Neutrophil (primary cell): ENCODE results near the gene KRT35.

Experiments used
- H3K27ac ChIP-seq: fragments of 200-600 bp; sonication (generic); 2 replicates; pipeline ENCODE4 v1.5.1; 2016; ENCODE audit warnings: mild to moderate bottlenecking, moderate library complexity
- H3K27me3 ChIP-seq: fragments of 200-600 bp; sonication (generic); 2 replicates; pipeline ENCODE4 v1.6.0; 2016; ENCODE audit warnings: mild to moderate bottlenecking
- H3K36me3 ChIP-seq: fragments of 200-600 bp; sonication (generic); 2 replicates; pipeline ENCODE4 v1.5.1; 2017
- H3K4me1 ChIP-seq, 2 experiments: fragments of 200-600 bp in 1 of 2; sonication (generic) in 1 of 2; 1 replicate in 1 of 2; 2 replicates in 1 of 2; pipeline versions ENCODE4 v1.5.1 to v1.6.1; 2013 to 2016; ENCODE audit warnings: low read depth in 1 of 2, low read length in 1 of 2, mild to moderate bottlenecking in 1 of 2, moderate library complexity in 1 of 2; ENCODE audit not compliant: control insufficient read depth in 1 of 2, insufficient read depth in 1 of 2
- H3K4me3 ChIP-seq, 2 experiments: fragments of 200-600 bp in 1 of 2; sonication (generic) in 1 of 2; 1 replicate in 1 of 2; 2 replicates in 1 of 2; pipeline ENCODE4 v1.5.1; 2013 to 2016; ENCODE audit warnings: low read depth in 1 of 2, low read length in 1 of 2, mild to moderate bottlenecking in 1 of 2, moderate library complexity in 1 of 2
- H3K9me3 ChIP-seq: fragments of 200-600 bp; sonication (generic); 2 replicates; pipeline ENCODE4 v1.5.1; 2016
- TF ChIP-seq, protein P1 (sequence below): fragments of 200-600 bp; sonication (generic); IDR thresholded peaks from 2 replicates; pipeline ENCODE4 v1.5.1; 2016; ENCODE audit warnings: antibody characterized with exemption

The KRT35 gene

DNA sequence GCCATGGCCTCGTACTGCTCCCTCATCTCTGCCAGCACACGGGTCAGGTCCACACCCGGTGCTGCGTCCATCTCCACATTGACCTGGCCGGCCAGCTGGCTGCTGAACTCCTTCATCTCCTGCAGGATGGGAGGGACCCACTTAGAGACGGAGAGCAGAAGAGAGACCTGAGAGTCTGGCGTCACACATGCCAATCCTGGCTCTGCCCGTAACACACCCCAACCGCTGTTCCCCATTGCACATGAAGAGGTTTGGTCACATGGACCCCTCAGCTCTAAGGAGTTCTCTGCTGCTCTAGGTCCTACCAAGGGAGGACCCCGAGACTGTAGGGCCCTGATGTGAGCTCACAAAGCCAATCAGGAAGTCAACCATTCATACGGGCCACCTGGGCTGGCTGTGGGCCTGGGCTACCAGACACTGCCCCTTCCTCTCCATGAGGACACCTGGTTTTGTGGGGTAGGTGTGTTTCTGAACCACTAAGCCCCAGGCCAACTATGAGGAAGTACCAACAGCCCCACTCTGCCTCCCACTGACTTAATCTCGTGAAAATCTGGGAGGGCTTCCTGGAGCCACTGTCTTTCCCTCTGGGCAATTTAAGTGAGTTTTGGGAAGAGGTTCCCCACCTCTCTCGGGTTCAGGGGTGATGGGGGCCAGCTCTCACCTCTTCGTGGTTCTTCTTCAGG, 35.3 kb upstream of the KRT35 start:
- TF ChIP-seq, protein P1, sequence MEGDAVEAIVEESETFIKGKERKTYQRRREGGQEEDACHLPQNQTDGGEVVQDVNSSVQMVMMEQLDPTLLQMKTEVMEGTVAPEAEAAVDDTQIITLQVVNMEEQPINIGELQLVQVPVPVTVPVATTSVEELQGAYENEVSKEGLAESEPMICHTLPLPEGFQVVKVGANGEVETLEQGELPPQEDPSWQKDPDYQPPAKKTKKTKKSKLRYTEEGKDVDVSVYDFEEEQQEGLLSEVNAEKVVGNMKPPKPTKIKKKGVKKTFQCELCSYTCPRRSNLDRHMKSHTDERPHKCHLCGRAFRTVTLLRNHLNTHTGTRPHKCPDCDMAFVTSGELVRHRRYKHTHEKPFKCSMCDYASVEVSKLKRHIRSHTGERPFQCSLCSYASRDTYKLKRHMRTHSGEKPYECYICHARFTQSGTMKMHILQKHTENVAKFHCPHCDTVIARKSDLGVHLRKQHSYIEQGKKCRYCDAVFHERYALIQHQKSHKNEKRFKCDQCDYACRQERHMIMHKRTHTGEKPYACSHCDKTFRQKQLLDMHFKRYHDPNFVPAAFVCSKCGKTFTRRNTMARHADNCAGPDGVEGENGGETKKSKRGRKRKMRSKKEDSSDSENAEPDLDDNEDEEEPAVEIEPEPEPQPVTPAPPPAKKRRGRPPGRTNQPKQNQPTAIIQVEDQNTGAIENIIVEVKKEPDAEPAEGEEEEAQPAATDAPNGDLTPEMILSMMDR = no peak
- Histone ChIP-seq H3K27ac (no peak overlapping the region), H3K27me3 (peaks cover 5% of the 10 kb centered on the region), H3K9me3 (no peaks in the 10 kb centered on the region), H3K4me3 (no peak overlapping the region), H3K4me1 (peaks cover 17 to 26% of the 10 kb centered on the region in 2 experiments), H3K36me3 (no peaks in the 10 kb centered on the region)

DNA sequence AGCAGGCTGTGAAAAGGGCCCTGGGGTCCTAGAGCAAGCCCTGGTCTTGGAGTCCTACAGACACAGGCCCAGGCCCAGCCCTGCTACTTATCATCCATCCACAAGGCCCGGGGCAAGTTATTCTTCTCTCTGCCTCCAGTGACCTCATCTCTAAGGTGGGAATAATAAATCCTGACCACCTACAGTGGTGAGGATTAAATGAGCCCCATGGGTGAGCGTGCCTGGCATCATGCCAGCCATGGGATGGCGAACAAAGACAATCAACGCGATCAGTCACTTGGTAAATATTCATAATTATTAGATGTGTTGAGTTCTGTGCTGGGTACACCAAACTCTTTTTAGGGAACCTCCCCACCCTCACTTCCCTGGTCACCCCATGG, 32.2 kb upstream of the KRT35 start:
- peaks cover 17 to 34% of the 10 kb centered on the region in 2 experiments for H3K4me1 ChIP-seq
- no peaks in the 10 kb centered on the region for H3K27me3 ChIP-seq
- TF ChIP-seq, protein P1 = no peak
- no peaks in the 10 kb centered on the region for H3K36me3 ChIP-seq
- H3K4me3 ChIP-seq = peak overlapping the region in 1 of 2 experiments; percentile 43
- peak overlapping the region; percentile 80 for H3K27ac ChIP-seq
- H3K9me3 ChIP-seq = no peaks in the 10 kb centered on the region

DNA sequence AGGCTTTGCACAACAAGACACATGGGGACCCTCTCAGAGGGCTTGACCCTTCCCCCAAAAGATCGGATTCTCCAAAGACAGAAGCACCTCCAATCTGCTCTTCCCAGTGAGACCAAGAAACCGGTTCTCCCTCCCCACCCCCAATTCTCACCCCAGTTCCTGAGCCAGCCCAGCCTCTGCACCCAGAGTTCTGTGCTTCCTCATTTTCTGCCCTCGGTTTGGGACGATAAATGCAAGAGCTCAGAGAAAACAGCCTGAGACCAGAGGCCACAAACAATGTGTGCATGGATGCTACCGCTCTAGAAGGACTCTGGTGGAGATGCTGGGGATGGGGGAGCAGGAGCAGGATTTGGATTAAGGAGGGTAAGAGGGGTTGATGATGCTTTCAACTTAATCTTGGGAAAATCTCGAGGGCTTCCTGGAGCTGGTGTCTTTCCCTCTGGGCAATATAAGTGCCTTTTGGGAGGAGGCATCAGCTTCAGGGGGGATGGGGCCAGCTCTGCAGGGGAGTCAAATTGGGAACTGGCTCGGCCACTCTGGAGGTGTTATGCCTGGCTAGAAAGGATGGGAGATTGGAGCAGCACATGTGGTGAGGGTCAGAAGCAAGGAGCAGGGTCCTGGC, 31.7 kb upstream of the KRT35 start:
- TF ChIP-seq, protein P1 = no peak
- Histone ChIP-seq H3K27ac (peak overlapping the region; percentile 80), H3K27me3 (no peaks in the 10 kb centered on the region)

DNA sequence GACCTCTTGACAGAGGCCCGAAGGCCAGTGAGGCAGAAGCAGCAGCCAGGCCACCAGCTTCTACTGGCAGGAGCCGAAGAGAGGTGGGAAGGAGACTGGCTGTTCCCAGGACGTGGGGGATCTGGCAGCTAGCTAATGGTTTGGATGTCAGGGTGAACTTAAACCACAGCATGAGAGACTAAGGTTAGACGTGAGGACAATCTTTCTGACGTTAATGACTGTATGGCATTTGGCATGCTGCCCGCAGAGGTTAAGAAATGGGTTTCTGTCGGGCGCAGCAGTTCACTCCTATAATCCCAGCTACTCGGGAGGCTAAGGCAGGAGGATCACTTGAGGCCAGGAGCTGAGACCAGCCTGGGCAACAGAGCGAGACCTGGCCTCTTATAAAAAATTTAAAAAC, 30.8 kb upstream of the KRT35 start:
- TF ChIP-seq, protein P1 = no peak
- Histone ChIP-seq H3K27me3 (no peaks in the 10 kb centered on the region), H3K36me3 (no peaks in the 10 kb centered on the region), H3K27ac (peak overlapping the region; percentile 80), H3K4me3 (no peak overlapping the region), H3K4me1 (peaks cover 17 to 34% of the 10 kb centered on the region in 2 experiments), H3K9me3 (no peaks in the 10 kb centered on the region)

More for the DNA sequence above, 31.7 kb upstream of the KRT35 start:
- H3K9me3 ChIP-seq = no peaks in the 10 kb centered on the region
- H3K36me3 ChIP-seq = no peaks in the 10 kb centered on the region
- peaks cover 17 to 34% of the 10 kb centered on the region in 2 experiments for H3K4me1 ChIP-seq
- H3K4me3 ChIP-seq = peak overlapping the region; percentile 28 to 43

DNA sequence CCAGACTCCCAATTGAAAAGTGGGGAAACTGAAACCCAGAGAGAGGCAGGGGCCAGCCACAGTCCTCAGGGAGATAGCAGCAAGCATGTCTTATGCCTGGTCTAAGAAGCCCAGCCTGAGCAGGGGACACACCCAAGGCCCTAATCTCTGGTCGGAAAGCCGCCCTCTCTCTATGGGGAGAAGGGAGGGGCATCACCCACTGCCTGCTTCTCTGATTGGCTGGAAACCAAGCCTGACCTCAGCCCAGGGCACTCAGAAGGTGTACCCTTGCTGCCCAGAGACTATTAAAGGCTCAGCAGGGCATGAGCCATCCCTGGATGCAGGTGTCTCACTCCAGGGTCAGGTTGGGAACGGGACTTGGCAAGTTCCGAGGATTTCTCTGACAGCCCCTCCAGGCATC, 30.2 kb upstream of the KRT35 start:
- Histone ChIP-seq H3K4me3 (no peak overlapping the region), H3K36me3 (no peaks in the 10 kb centered on the region), H3K9me3 (no peaks in the 10 kb centered on the region), H3K27ac (no peak overlapping the region), H3K27me3 (no peaks in the 10 kb centered on the region), H3K4me1 (peaks cover 17 to 34% of the 10 kb centered on the region in 2 experiments)
- TF ChIP-seq, protein P1 = no peak
